Measurements from ENCODE around the gene TOP2A. TPM values are rescaled to one million over a fixed set of nuclear protein-coding genes. Genes with fewer than 3 reads are reported as not detected.
A peak's percentile ranks its signal among the peaks of the same experiment; 100 is the strongest.

TOP2A gene
- polyA plus RNA-seq, 1 donor from 2014 or later = 7.8 TPM

DNA sequence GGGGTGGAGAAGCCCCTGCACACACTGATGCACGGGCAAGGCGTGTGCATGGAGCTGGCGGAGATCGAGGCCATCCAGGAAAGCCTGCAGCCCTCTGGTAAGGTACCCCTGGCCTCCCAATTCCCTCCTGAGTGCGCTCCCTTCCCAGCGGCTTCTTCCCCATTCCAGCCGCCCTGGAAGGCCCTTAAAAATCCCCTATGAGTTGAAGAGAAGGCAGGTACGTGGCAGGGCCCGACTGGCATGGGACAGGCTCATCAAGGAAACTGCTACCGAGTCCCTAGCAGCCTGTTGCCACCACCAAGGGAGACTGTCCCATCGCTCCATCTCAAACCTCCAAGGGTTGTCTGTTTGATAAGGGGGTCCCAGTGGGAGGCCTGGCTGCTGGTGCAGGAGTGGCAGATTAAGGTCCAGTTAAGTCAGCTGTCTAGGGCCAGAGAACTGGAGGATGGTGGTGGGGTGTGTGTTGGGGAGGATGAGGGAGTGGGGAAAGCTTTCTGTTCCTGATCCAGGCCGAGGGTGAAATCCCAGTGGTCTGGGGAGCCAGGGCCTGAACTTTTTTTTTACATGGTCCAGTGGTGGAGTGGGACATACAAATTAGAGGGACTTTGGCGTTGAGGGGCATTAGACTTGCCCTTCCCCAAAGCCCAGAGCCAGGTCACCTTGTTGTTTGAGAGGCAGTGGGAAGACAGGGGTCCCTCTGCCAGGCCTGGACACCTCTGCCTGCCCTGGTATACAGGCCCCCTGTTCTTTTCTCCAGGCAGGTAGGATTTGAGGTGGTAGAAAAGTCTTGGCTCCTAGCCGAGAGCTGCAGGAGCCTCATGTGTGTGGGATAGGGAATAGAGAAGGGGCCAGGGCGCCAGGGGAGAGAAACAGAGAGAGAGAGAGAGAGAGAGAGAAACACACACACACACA, 26.5 kb upstream of the TOP2A start:
- Histone ChIP-seq H3K36me3 (ENCODE audit: insufficient read depth, low read length) (no peaks in the 10 kb centered on the region), H3K9ac (ENCODE audit: low read length) (peak overlapping the region; percentile 45), H4K20me1 (ENCODE audit: insufficient read depth) (no peaks in the 10 kb centered on the region), H3F3A (ENCODE audit: insufficient read depth, low read length, poor library complexity, severe bottlenecking) (no peaks in the 10 kb centered on the region), H3K4me2 (ENCODE audit: low read length) (no peak overlapping the region), H2AFZ (ENCODE audit: low read depth, low read length) (no peak overlapping the region), H3K79me2 (replicated peaks; ENCODE audit: insufficient read depth, low read length) (no peaks in the 10 kb centered on the region), H3K4me3 (ENCODE audit: low read length) (peak overlapping the region; percentile 68), H3K27ac (ENCODE audit: low read length) (no peak overlapping the region), H3K9me3 (ENCODE audit: low read length) (no peaks in the 10 kb centered on the region), H3K9me2 (ENCODE audit: insufficient read depth, low read length) (no peaks in the 10 kb centered on the region), H3K27me3 (ENCODE audit: insufficient read depth, low read depth, low read length) (peaks cover 13% of the 10 kb centered on the region)
- TF ChIP-seq, protein P1, sequence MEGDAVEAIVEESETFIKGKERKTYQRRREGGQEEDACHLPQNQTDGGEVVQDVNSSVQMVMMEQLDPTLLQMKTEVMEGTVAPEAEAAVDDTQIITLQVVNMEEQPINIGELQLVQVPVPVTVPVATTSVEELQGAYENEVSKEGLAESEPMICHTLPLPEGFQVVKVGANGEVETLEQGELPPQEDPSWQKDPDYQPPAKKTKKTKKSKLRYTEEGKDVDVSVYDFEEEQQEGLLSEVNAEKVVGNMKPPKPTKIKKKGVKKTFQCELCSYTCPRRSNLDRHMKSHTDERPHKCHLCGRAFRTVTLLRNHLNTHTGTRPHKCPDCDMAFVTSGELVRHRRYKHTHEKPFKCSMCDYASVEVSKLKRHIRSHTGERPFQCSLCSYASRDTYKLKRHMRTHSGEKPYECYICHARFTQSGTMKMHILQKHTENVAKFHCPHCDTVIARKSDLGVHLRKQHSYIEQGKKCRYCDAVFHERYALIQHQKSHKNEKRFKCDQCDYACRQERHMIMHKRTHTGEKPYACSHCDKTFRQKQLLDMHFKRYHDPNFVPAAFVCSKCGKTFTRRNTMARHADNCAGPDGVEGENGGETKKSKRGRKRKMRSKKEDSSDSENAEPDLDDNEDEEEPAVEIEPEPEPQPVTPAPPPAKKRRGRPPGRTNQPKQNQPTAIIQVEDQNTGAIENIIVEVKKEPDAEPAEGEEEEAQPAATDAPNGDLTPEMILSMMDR (IDR thresholded peaks at IDR 0.05; ENCODE audit: poor library complexity, severe bottlenecking) = no peak
- TF ChIP-seq MXI1 (conservative IDR thresholded peaks at IDR 0.05; ENCODE audit: poor library complexity, severe bottlenecking) (no peak), RAD21 (conservative IDR thresholded peaks at IDR 0.05) (no peak), EP300 (conservative IDR thresholded peaks at IDR 0.05; ENCODE audit: poor library complexity, severe bottlenecking) (no peak)

DNA sequence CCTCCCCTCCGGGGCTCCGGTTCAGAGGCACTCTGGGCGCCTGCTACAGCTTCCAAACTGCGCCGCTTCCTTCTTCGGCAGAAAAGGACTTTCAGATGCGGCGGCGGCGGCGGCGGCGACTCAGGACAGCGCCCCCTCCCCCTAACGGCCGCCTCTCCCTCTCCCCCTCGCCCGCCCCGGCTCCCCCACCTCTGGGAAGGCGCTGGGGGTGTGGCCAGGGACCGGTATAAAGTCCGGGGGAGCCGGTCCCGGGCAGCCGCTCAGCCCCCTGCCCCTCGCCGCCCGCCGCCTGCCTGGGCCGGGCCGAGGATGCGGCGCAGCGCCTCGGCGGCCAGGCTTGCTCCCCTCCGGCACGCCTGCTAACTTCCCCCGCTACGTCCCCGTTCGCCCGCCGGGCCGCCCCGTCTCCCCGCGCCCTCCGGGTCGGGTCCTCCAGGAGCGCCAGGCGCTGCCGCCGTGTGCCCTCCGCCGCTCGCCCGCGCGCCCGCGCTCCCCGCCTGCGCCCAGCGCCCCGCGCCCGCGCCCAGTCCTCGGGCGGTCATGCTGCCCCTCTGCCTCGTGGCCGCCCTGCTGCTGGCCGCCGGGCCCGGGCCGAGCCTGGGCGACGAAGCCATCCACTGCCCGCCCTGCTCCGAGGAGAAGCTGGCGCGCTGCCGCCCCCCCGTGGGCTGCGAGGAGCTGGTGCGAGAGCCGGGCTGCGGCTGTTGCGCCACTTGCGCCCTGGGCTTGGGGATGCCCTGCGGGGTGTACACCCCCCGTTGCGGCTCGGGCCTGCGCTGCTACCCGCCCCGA, 25.7 kb upstream of the TOP2A start, which contains the start of gene IGFBP4:
TSS of gene IGFBP4 (plus strand) at position 255 of the 792 bp plus-strand sequence. CDS start at position 541, 286 bp downstream.
- no peaks in the 10 kb centered on the region for H3F3A ChIP-seq (ENCODE audit: insufficient read depth, low read length, poor library complexity, severe bottlenecking)
- peak within 1 kb of the TSS; percentile 14 for H3K4me2 ChIP-seq (ENCODE audit: low read length)
- H2AFZ ChIP-seq (ENCODE audit: low read depth, low read length) = no peak within 1 kb of the TSS
- peaks cover 13% of the 10 kb centered on the region for H3K27me3 ChIP-seq (ENCODE audit: insufficient read depth, low read depth, low read length)
- H3K27ac ChIP-seq (ENCODE audit: low read length) = no peak within 1 kb of the TSS
- H3K9ac ChIP-seq (ENCODE audit: low read length) = peak within 1 kb of the TSS; percentile 45
- TF ChIP-seq, protein P2, sequence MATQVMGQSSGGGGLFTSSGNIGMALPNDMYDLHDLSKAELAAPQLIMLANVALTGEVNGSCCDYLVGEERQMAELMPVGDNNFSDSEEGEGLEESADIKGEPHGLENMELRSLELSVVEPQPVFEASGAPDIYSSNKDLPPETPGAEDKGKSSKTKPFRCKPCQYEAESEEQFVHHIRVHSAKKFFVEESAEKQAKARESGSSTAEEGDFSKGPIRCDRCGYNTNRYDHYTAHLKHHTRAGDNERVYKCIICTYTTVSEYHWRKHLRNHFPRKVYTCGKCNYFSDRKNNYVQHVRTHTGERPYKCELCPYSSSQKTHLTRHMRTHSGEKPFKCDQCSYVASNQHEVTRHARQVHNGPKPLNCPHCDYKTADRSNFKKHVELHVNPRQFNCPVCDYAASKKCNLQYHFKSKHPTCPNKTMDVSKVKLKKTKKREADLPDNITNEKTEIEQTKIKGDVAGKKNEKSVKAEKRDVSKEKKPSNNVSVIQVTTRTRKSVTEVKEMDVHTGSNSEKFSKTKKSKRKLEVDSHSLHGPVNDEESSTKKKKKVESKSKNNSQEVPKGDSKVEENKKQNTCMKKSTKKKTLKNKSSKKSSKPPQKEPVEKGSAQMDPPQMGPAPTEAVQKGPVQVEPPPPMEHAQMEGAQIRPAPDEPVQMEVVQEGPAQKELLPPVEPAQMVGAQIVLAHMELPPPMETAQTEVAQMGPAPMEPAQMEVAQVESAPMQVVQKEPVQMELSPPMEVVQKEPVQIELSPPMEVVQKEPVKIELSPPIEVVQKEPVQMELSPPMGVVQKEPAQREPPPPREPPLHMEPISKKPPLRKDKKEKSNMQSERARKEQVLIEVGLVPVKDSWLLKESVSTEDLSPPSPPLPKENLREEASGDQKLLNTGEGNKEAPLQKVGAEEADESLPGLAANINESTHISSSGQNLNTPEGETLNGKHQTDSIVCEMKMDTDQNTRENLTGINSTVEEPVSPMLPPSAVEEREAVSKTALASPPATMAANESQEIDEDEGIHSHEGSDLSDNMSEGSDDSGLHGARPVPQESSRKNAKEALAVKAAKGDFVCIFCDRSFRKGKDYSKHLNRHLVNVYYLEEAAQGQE (IDR thresholded peaks at IDR 0.05; ENCODE audit: borderline replicate concordance) = no peak
- TF ChIP-seq TAF1 (IDR thresholded peaks at IDR 0.05; ENCODE audit: low read depth) (no peak), RAD21 (conservative IDR thresholded peaks at IDR 0.05) (peak; percentile 66), POLR2AphosphoS5 (IDR thresholded peaks at IDR 0.05) (peak; percentile 31), MXI1 (conservative IDR thresholded peaks at IDR 0.05; ENCODE audit: poor library complexity, severe bottlenecking) (peak; percentile 56), SMC3 (conservative IDR thresholded peaks at IDR 0.05; ENCODE audit: poor library complexity) (peak; percentile 74), EZH2 (IDR thresholded peaks at IDR 0.05; ENCODE audit: borderline replicate concordance, insufficient read depth, low read length, poor library complexity, severe bottlenecking) (no peak), EP300 (conservative IDR thresholded peaks at IDR 0.05; ENCODE audit: poor library complexity, severe bottlenecking) (no peak)
- TF ChIP-seq, protein P1 (IDR thresholded peaks at IDR 0.05; ENCODE audit: poor library complexity, severe bottlenecking) = peak; percentile 78
- no peaks in the 10 kb centered on the region for H3K9me3 ChIP-seq (ENCODE audit: low read length)
- no peaks in the 10 kb centered on the region for H3K36me3 ChIP-seq (ENCODE audit: insufficient read depth, low read length)
- no peaks in the 10 kb centered on the region for H4K20me1 ChIP-seq (ENCODE audit: insufficient read depth)
- no peaks in the 10 kb centered on the region for H3K9me2 ChIP-seq (ENCODE audit: insufficient read depth, low read length)
- H3K79me2 ChIP-seq (replicated peaks; ENCODE audit: insufficient read depth, low read length) = no peaks in the 10 kb centered on the region
- peak within 1 kb of the TSS; percentile 68 for H3K4me3 ChIP-seq (ENCODE audit: low read length)

Data from neural cell (in vitro differentiated cells).